Right renal pelvis (tissue), 4 donors: ENCODE data around the gene DDX20. TPM values are rescaled to one million over a fixed set of nuclear protein-coding genes. Genes with fewer than 3 reads are reported as not detected.

Source experiments
- DNase-seq, 4 donors: peaks; one replicate each; pipeline ENCODE4 v3.0.0-alpha.2; 2013; ENCODE audit warnings: low read depth in 4 of 4, low spot score in 3 of 4, missing footprints in 1 of 4
- polyA plus RNA-seq, 4 donors: library from polyadenylated mRNA; unstranded; fragments of 120-200 nt; gene quantifications; one replicate each; pipeline ENCODE4 v1.2.1, GENCODE V29; 2013; ENCODE audit not compliant: insufficient read length in 4 of 4

The DDX20 gene
- polyA plus RNA-seq, 4 donors, result 21.0 to 25.0 (median 23.6) TPM

DNA sequence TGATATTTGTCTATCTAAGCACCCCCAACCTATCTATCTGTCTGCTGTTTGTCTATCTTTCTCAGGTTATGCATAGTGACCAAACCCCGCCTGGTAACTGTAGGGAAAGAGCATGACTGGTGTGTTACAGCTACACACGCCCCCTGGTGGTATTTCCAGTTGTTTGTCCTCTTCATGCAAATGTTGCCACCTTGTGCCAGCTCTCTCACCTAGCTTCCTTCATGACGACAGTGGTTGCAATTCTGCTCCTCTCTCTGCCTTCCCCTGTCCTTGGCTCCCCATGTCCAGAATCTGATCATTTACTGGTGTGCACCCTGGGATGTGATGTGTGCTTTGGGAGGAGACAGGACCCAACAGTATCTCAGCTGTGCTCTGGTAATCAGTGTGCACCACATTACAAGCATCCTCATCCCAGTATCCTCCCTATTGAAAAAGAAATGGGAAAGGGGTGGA is 8.4 kb upstream of the DDX20 start:
- DNase-seq, result no peak

DNA sequence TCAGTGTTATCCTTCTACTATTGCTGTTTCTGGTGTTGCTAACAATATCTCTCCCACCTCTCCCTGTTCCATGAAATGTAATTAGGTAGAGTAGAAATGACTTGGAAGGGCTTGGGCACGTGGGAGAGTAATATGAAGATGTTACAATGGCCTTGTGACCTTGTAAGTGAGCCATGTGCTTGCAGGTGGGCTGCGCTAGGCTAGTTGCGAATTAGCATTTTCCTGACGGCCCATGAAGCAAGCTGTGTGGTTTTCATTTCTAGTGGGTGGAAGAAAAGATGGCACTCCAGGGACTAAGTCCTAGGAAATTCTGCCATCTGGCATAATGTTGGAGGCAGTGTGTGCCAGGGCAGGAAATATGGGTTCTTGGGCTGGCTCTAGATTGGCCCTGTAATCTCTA is 7.8 kb upstream of the DDX20 start:
- DNase-seq, result no peak

DNA sequence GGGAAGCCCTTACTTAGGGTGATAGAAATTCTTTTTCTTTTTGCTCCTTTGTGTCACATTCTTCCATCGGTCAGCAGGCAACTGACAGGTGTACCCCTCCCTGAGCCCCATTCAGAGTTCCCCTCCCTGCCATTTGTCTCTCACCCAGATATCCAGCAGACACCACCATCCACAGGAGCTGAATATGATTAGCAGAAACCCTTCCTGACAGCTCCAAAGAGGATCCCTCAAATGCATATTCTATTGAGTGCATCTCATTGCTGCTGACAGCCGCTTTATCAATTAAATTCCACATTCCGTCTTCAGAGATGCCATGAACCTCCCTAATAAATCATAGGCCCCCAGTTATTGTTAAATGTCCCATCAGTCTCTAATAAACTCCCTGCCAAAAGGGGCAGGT is 6.1 kb upstream of the DDX20 start:
- no peak for DNase-seq

DNA sequence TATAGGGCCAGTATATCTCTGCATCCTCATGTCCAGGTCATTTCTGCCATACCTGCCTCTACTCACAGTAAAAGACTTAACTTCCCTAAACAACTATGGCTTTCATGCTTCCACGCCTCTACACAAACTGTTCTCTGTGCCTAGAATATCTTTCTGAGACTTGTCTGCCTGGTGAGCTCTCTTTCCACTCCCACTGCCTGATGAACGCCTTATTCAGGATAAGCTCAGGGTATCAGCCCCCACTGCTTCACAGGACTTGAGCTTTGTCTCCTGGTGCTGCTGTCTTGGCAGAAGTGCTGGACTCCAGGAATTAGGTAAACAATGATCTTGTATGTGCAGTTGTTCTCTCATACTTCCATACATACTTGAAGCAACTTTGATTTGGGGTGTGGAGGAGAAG is 4.8 kb upstream of the DDX20 start:
- DNase-seq, result no peak

DNA sequence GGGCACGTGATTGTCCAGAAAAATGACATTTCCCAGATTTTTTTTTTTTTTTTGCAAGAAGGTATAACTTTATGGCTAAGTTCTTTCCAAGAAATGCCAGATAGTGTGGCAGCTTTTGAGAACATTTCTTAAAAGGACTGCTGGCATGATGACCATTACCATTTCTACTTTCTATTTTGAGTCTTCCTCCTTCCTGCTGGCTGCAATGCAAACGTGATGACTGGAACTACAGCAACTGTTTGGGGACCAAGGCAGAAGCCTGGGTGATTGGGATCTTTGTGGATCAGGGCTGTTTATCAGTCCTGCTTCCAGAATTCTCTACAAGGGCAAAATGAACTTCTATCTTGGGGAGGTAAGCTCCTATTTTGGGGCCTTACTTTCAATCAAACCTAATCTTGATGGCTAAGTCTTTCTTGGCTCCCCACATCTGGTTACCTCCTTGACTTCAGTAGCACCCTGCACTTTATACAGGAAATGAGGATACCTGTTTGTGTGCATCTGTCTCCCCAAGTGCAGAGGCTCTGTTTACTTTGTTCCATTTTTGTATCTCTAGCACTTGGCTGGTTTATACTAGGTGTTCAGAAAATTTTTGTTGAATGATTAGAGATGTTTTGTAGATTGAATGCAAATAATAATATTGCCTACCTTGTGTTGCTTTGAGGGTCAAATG is 3.7 kb upstream of the DDX20 start:
- no peak for DNase-seq

DNA sequence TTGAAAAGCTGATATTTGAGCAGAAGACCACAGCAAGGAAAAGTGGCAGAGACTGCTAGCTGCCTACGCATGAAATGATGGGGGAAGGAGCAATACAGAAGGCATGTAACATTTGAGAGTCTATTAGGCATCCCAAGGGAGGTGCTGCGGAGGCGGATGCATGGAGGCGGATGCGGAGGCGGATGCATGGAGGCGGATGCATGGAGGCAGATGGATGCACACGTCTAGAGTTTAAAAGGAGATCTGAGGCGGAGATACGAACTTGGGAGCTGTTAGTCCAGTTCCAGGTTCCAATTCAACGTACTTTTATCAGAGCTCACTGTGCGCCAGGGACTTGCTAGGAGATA is 744 bp upstream of the DDX20 start:
- peak in 1 of 4 donors; percentile 50 for DNase-seq

DNA sequence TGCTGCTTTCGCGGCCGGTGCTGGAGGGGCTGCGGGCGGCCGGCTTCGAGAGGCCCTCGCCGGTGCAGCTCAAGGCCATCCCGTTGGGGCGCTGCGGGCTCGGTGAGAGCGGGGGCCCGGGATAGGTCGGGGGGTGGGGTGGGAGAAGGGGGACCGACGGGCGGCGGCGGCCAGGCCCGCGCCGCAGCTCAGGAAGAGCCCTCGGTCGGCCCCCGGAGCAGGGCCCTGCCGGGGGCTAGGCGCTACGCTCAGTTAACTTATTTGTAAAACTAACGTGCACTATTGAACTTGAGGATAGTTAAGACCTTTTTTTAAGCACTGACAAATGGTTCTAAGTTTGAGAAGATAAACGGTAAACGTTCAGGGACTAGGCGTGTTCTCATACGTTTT is 418 bp downstream of the DDX20 start:
- DNase-seq, result no peak

DNA sequence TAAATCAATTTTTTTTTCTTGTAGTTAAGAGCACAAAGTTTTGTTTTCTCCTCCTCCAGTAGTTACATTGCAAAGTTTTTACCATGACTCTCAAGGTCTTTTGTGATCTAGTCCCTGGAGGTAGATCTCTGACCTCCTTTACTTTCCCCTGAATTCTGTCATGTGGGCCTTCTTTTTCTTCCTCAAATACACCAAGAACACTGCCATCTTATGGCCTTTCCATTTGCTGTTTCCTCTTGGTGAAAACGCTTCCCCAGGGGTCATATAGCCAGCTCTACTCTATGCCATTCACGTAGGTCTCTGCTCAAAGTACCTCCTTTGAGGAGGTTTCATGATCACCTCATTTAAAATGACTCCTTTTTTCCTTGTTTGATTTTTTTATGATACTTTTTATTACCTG is 2.7 kb downstream of the DDX20 start:
- no peak for DNase-seq

DNA sequence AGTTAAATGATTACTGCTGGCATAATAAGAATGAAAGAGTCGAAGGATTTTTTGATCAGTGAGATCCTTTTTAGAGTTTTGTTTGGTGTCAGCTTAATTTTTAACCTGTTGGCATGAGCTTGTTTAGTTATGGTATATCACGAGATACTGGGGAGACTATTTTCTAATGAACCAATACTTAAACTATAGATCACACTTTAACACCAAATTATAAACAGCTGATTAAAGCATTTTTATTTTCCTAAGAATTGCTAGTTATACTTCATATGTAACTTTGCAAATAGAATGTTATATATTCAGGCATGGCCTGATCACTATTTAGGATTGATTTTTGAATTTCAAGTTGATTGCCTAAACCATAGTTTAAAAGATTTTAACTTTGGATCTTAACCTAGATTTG is 6.0 kb downstream of the DDX20 start:
- no peak for DNase-seq

DNA sequence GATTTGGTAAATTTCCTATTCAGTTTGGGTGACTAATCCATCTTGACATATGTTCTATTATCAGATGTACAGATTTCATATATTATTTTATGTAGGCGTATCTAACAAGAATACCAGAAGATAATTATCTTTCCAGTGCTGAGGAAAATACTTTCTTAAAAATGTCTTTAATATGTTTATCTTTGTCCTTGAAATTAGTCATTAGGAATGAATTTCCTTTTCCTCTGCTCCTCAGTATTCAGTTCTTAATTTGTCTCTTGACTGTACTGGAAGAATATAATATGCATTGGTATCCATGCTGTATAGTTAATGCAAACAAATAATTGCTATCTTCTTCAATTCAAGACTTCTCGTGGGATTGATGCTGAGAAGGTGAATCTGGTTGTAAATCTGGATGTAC is 6.6 kb downstream of the DDX20 start:
- no peak for DNase-seq

DNA sequence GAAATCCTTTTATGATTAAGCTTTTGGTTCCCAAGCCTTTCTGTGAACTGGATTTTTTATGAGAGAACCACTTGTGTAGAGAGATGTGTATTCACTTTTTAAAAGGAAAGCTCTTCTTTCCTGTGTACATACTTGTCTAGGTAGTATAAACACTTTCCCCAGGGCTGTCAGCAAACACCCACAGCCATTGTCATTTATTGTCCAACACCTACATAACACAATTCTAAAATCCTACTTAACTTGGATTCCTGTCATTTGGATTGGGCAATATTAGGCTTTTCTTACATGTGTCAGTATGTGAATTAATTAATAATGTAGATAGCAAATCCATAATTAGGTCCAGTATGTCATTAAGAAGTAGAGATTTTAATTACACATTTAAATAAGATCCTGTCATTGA is 12.3 kb downstream of the DDX20 start:
- DNase-seq, result no peak

DNA sequence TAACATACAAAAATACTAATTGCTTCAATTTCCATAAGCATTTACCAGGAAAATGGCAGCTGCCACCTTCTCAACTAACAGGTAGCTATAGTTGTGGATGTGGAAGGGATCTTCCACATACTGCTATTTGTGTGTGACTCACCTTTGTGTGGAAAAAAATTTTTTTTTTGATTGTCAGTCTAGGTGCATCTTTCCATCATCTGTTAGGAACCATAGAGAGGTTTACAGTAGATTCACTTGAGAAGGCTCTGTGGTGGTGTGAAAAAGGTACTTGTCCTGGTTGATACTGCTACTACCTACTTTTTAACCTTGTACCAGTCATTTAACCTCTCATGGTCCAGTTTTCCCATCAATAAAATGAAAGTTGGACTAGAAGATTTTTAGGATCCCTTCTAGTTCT is 12.9 kb downstream of the DDX20 start:
- no peak for DNase-seq

DNA sequence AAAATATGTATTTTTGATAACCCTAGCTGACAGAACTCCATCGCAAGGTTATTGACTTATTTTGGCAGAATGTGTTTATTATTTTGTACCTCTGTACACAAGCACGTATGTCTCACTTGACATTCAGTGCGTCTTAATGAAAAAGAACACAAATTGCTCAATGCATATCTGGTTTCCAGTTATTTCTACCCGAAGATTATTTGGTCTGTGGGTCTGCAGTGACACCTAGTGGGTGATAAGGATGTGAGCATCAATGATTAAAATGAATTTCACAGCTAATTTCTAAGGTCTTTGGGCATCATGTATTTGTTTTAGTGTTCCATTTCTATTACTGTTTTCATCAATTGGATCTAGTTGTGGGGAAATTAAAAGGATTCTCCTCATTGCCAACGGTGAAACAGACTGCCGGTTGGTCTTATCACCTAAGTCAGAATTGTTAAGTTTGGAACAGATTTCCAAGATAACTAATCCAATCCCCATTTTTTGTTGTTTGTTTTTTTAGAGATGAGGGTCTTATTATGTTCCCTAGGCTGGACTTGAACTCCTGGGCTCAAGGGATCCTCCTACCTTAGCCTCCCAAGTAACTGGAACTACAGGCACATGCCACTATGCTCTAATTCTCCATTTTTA is 13.9 kb downstream of the DDX20 start:
- DNase-seq, result peak in 3 of 4 donors; percentile 22 to 53 (median 52)

DNA sequence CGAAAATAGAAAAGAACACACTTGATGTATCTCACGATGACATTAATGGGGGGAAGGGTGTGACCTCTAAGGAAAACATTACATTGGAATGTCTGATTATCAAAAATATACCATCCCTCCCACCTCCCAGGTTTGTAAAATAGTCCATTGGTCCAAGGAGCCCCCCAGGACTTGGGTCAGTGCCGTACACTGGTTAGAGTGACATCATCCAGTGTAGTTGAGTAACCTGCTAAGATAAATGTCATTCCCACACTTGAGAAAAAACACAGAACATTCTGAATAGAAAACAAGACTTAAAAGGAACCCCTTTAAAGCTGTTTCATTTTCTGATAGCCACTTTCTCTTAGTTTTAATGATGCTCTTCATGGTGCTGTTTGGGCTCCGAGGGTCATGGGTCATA is 15.2 kb downstream of the DDX20 start:
- DNase-seq, result no peak

DNA sequence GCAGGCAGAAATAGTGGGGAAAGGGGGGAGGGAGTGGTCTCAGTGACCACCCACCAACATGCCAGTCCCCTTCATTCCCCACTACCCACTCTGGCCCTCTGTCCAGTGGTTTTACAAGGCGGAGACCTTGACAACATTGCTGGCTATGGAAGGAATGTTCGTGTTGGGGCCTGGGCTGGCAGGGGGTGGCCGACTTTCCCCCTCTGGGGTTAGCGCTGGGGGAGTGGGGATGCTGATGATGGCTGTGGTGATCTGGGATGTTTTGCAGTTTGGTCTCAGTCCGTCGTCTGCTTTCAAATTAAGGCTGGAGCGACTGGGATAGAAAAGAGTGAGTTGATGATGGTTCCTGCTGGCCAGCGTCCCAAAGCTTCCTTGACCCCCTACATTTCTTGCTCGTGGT is 20.3 kb downstream of the DDX20 start:
- no peak for DNase-seq

DNA sequence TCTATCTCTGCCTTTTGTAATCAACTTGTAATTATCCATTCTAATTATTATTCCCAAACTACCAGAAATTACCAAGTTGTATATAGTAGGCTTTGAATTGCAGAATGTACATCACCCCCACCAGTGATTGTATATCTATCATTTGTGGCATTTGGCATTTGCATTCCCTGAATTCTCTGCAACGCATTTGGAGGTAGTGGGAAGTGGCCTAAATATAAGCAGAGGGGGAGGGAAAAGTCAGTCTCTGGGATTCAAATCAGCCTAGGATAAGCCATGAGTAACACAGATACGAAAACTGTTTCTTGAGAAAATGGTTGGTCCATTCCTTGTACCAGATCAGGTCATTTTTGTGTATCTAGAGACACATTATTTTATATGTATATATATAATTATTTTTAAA is 20.7 kb downstream of the DDX20 start:
- DNase-seq, result no peak

DNA sequence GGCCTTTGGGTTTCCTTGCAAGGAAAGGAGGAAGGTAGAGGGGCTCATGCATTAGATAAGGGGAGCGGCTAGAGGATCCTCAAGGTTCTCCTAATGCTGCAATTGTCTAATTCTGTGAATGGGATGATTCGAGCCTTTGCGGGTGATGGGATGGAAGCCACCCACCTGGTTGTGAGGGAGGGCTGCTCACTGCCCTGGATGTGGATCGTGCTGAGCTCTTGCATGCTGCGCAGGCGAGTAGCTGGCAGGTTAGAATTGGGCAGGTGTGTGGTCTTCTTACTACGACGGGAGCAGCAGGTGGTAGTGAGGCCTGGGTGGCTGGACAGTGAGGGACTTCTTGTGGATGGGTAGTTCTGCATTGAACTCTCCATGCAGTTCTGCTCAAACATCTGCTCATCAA is 21.2 kb downstream of the DDX20 start:
- DNase-seq, result no peak

DNA sequence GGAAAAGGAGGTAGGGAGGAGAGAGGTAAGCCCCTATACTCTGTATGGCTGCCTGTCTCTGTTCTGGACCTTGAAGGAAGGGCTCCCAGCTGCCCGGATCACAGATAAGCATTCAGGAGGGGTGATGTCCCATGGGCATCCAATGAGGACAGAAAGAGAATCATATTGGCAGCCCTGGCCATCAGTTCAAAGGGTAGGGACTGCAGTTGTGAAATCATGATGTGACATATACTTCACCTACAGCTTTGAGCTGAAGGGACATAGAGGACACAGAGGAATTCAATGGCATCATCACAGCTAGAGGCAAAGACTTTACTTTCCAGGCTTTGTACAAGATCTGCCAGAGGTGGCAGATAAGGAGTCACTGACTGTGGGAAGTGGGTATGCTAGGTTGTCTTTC is 21.6 kb downstream of the DDX20 start:
- no peak for DNase-seq

DNA sequence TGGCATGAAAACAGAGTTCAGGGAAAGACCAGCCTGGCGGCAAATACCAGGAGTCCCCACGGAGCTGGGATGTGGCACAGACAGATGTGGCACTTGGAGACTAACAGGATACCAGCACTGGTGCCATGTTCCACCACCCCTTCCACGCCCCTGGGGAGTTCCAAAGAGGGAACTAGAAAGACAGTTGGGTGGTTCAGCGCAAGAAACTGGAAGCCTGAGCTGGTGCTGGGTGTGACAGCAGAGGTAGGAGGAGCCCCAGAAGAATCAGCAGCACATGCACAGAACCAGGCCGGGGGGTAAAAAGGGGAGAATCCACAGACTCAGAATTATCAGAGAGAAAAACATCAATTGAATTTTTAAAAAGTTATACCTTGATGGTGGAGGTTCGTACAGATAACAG is 22.4 kb downstream of the DDX20 start:
- no peak for DNase-seq

DNA sequence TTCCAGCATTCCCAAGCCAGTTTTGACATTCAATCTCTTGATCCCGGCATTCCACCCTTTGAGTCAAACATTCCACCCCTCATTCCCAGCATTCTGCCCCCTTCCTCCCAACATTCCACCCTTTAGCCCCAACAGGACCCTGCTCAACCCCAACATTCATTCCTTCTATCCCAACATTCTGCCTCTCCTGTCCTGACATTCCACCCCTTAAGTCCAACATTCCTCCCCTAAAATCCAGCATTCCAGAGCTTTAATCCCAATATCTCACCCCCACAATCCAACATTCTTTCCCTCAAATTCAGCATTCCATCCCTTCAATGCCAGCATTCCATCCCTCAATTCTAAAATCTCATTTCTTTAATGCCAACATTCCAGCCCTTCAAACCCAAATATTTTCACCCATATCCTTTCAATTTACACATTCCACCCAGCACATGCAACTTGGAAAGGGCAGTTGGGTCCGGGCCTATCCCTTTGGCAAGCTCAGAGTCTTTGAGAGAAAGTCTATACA is 22.9 kb downstream of the DDX20 start:
- no peak for DNase-seq

DNA sequence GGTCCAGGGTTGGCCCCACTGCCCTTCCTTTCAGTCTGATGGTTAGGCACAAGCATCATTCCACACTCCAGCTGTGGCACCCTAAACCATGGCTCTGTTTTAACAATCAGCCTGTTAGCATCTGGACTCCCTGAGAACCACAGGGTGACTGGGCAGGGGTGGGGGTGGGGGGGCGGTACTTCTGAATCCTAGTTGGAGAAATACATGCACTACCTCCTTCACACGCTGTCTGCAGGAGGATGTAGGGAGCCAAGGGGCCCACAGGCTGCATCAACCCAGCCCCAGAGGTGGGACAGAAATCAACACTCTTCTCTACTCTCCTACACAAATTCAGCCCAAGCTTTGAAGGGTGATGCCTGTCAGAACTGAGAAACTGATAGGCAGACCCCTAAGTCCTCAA is 23.8 kb downstream of the DDX20 start:
- DNase-seq, result no peak

DNA sequence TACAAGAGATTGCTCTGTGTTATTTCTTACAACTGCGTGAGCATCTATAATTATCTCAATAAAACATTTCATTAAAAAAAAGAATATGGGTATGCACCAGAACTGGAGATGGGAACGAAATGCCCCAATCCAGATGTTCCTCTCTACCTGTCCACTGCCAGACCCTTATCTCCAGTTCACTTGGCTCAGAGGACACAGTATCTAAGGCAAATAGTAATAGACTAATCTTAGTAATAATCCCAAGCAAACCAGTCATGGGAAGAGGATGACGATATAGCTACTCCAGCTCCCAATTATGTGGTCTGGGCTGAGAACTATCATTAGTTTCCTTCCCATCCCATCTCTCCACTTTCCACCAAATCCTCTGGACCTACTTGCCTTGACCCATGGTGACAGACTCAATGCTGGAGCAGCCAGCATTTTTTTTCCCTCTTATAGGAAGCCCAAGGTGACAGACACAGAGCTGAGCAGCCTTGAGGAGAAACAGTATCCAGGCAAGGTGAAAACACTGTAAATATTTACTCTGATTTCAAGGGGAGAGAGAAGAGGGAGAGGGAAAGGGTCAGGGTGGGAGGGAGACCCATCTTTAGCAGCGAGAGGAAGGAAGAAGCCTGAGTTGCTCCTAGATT is 28.7 kb downstream of the DDX20 start:
- no peak for DNase-seq
